Kidney (tissue), 14 donors: ENCODE data around the gene ENTHD1. TPM values are rescaled to one million over a fixed set of nuclear protein-coding genes. Genes with fewer than 3 reads are reported as not detected.

Experiments used
- DNase-seq, 5 donors: peaks; one replicate each; pipeline ENCODE4 v3.0.0-alpha.2; 2013 to 2020
- FAIRE-seq: peaks from 2 replicates; lab custom pipeline; 2012; peaks lifted over from hg19 to GRCh38; lab: Jason Lieb, UNC
- H3K27ac ChIP-seq, 2 donors: one replicate each; pipeline ENCODE4 v1.7.0; 2013; ENCODE audit warnings: low read depth in 2 of 2, low read length in 2 of 2, inconsistent platforms in 1 of 2
- H3K27me3 ChIP-seq: one replicate; pipeline ENCODE4 v1.7.1; 2013; ENCODE audit warnings: low read length, inconsistent platforms; ENCODE audit not compliant: control insufficient read depth, insufficient read depth
- H3K36me3 ChIP-seq, 3 donors: one replicate each; pipeline versions ENCODE4 v1.7.0 to v1.7.1; 2013; ENCODE audit warnings: low read length in 3 of 3, control low read depth in 1 of 3, inconsistent platforms in 1 of 3; ENCODE audit not compliant: insufficient read depth in 3 of 3, control insufficient read depth in 2 of 3
- H3K4me1 ChIP-seq, 3 donors: one replicate each; pipeline versions ENCODE4 v1.7.0 to v1.7.1; 2013; ENCODE audit warnings: low read length in 3 of 3, inconsistent platforms in 1 of 3, low read depth in 1 of 3; ENCODE audit not compliant: control insufficient read depth in 2 of 3, insufficient read depth in 2 of 3
- H3K4me3 ChIP-seq, 3 donors: one replicate each; pipeline versions ENCODE4 v1.7.0 to v1.8.1; 2013; ENCODE audit warnings: low read length in 3 of 3, control low read depth in 1 of 3, inconsistent platforms in 1 of 3
- H3K9ac ChIP-seq, 3 donors: one replicate each; pipeline versions ENCODE4 v1.7.0 to v1.7.1; 2013; ENCODE audit warnings: low read length in 3 of 3, control low read depth in 1 of 3, inconsistent platforms in 1 of 3
- H3K9me3 ChIP-seq, 3 donors: one replicate each; pipeline versions ENCODE4 v1.7.0 to v1.7.1; 2013; ENCODE audit warnings: low read length in 3 of 3, control low read depth in 1 of 3, inconsistent platforms in 1 of 3; ENCODE audit not compliant: control insufficient read depth in 2 of 3, insufficient read depth in 1 of 3
- CTCF ChIP-seq: IDR thresholded peaks from 3 replicates; pipeline ENCODE4 v1.5.1; 2012; ENCODE audit warnings: mild to moderate bottlenecking, moderate library complexity, borderline replicate concordance; ENCODE audit not compliant: insufficient read depth; ENCODE audit errors: extremely low read depth
- intact Hi-C: fragments of 100-400 bp; cut with DNase I; formaldehyde crosslinking; loops from one replicate; pipeline ENCODE4 v1.11.1; 2022
- polyA plus RNA-seq: library from polyadenylated mRNA; stranded (reverse); fragments of 350-450 nt; fragmentation: Illumina TruSeq; extraction: RNeasy Lipid Tissue Mini Kit (QIAGEN cat#74804); gene quantifications from one replicate; pipeline ENCODE4 v1.2.3, GENCODE V29; 2014; ENCODE audit warnings: low read depth, low replicate concordance; ENCODE audit not compliant: insufficient read depth
- total RNA-seq: library from RNA; stranded (reverse); fragmentation: NEBNext Ultra II Directional; extraction: Animal tissue kit (Norgen Biotek cat#: 25700); gene quantifications from one replicate; pipeline ENCODE4 v1.2.1, GENCODE V29; 2021
- donor health status: control.
- donor health status: control.
- donor health status: control.
- donor health status: control.
- donor health status: control.
- donor health status: DM: yes; HTN: yes; CAD: no.
- donor health status: Normal renal cell carcinoma (clear cell type).

Gene ENTHD1
- total and polyA plus RNA-seq, 2 donors from 2014 or later, result not detected

- DNase-seq (no peak), FAIRE-seq (no peak)
- Histone ChIP-seq H3K27me3 (no peaks in the 10 kb centered on the region), H3K9ac (no peak overlapping the region), H3K4me1 (no peaks in the 10 kb centered on the region), H3K4me3 (no peak overlapping the region), H3K36me3 (no peaks in the 10 kb centered on the region), H3K9me3 (no peaks in the 10 kb centered on the region), H3K27ac (no peak overlapping the region)
- intact Hi-C loops, result no loop called here
- no peak for TF ChIP-seq CTCF
Measured at GRCh38 chr22:39907605-39908097, 14.1 kb upstream of the ENTHD1 start.

- no peak for TF ChIP-seq CTCF
- no peak for FAIRE-seq
Measured at GRCh38 chr22:39907047-39907446, 13.5 kb upstream of the ENTHD1 start.

GRCh38 chr22:39906207-39906606, 12.6 kb upstream of the ENTHD1 start:
- Histone ChIP-seq H3K9ac (no peak overlapping the region), H3K36me3 (no peaks in the 10 kb centered on the region), H3K9me3 (no peaks in the 10 kb centered on the region), H3K4me1 (no peaks in the 10 kb centered on the region), H3K27ac (no peak overlapping the region), H3K27me3 (no peaks in the 10 kb centered on the region), H3K4me3 (no peak overlapping the region)
- TF ChIP-seq CTCF, result no peak
- intact Hi-C loops, result no loop called here
- FAIRE-seq (no peak), DNase-seq (no peak)

More at GRCh38 chr22:39907047-39907446, 13.5 kb upstream of the ENTHD1 start:
- no peak overlapping the region for H3K4me3 ChIP-seq
- no peaks in the 10 kb centered on the region for H3K9me3 ChIP-seq
- intact Hi-C loops, result no loop called here
- no peak overlapping the region for H3K27ac ChIP-seq
- no peaks in the 10 kb centered on the region for H3K27me3 ChIP-seq
- no peak for DNase-seq
- no peaks in the 10 kb centered on the region for H3K4me1 ChIP-seq
- H3K36me3 ChIP-seq, result no peaks in the 10 kb centered on the region
- no peak overlapping the region for H3K9ac ChIP-seq

GRCh38 chr22:39905687-39906086, 12.1 kb upstream of the ENTHD1 start:
- FAIRE-seq (no peak), DNase-seq (no peak)
- intact Hi-C loops, result no loop called here
- H3K9me3 ChIP-seq, result no peaks in the 10 kb centered on the region
- H3K9ac ChIP-seq, result no peak overlapping the region
- no peak overlapping the region for H3K4me3 ChIP-seq
- no peaks in the 10 kb centered on the region for H3K36me3 ChIP-seq
- no peak overlapping the region for H3K27ac ChIP-seq
- no peak for TF ChIP-seq CTCF
- H3K27me3 ChIP-seq, result no peaks in the 10 kb centered on the region
- H3K4me1 ChIP-seq, result no peaks in the 10 kb centered on the region
